SK-N-SH (cell line): ENCODE measurements around the gene KIRREL2. TPM values are rescaled to one million over a fixed set of nuclear protein-coding genes. Genes with fewer than 3 reads are reported as not detected.

ENCODE experiments used
- CTCF ChIA-PET: fragments of 300-600, 350-600 bp; formaldehyde crosslinking; extraction: SDS; loops from one replicate; lab custom pipeline; 2021; lab: Yijun Ruan, JAX
- POLR2A ChIA-PET: fragments of 350-600 bp; sonication (Branson Sonifier 250); formaldehyde crosslinking; extraction: SDS; loops from one replicate; lab custom pipeline; 2020; ENCODE audit warnings: antibody characterized with exemption, inconsistent platforms; lab: Yijun Ruan, JAX
- DNase-seq: peaks from one replicate; pipeline ENCODE4 v3.0.0; 2012
- H2AFZ ChIP-seq: fragments of 200-600 bp; sonication (generic); 2 replicates; pipeline ENCODE4 v1.8.1; 2016; ENCODE audit warnings: antibody characterized with exemption, mild to moderate bottlenecking, low read depth
- H3F3A ChIP-seq: fragments of 200-600 bp; sonication (generic); replicated peaks from 2 replicates; pipeline ENCODE3; 2016; ENCODE audit warnings: antibody characterized with exemption, mild to moderate bottlenecking; ENCODE audit not compliant: insufficient read depth
- H3K27ac ChIP-seq, 2 experiments: fragments of 200-500 bp in 1 of 2; fragments of 200-600 bp in 1 of 2; sonication (Bioruptor generic) in 1 of 2; sonication (generic), shearing (Covaris generic) in 1 of 2; 2 replicates each; pipeline versions ENCODE4 v1.5.1 to v1.6.1; 2014 to 2016; ENCODE audit warnings: low read depth in 2 of 2, inconsistent platforms in 1 of 2, low read length in 1 of 2, mild to moderate bottlenecking in 1 of 2, mixed read lengths in 1 of 2
- H3K27me3 ChIP-seq: fragments of 200-600 bp; sonication (generic), shearing (Covaris generic); 2 replicates; pipeline ENCODE4 v1.6.1; 2016; ENCODE audit warnings: mixed run types; ENCODE audit not compliant: insufficient read depth
- H3K36me3 ChIP-seq, 2 experiments: fragments of 200-500 bp in 1 of 2; fragments of 200-600 bp in 1 of 2; sonication (Bioruptor generic) in 1 of 2; sonication (generic) in 1 of 2; replicated peaks in 1 of 2; 2 replicates each; pipeline versions ENCODE3 to v1.5.1; 2014 to 2016; ENCODE audit warnings: low read length in 1 of 2, mild to moderate bottlenecking in 1 of 2; ENCODE audit not compliant: insufficient read depth in 2 of 2, control insufficient read depth in 1 of 2
- H3K4me1 ChIP-seq, 2 experiments: fragments of 200-500 bp in 1 of 2; fragments of 200-600 bp in 1 of 2; sonication (Bioruptor generic) in 1 of 2; sonication (generic), shearing (Covaris generic) in 1 of 2; 2 replicates each; pipeline versions ENCODE4 v1.5.1 to v1.6.1; 2014 to 2016; ENCODE audit warnings: low read depth in 1 of 2, low read length in 1 of 2, mixed run types in 1 of 2; ENCODE audit not compliant: insufficient read depth in 2 of 2, control insufficient read depth in 1 of 2
- H3K4me2 ChIP-seq: fragments of 200-600 bp; sonication (generic), shearing (Covaris generic); 2 replicates; pipeline ENCODE4 v1.6.1; 2017; ENCODE audit warnings: mixed run types
- H3K4me3 ChIP-seq, 2 experiments: fragments of 200-500 bp in 1 of 2; fragments of 200-600 bp in 1 of 2; sonication (Bioruptor generic) in 1 of 2; sonication (generic), shearing (Covaris generic) in 1 of 2; 2 replicates each; pipeline versions ENCODE4 v1.5.1 to v1.8.1; 2014 to 2016; ENCODE audit warnings: low read depth in 2 of 2, inconsistent platforms in 1 of 2, low read length in 1 of 2, mild to moderate bottlenecking in 1 of 2, mixed read lengths in 1 of 2, moderate library complexity in 1 of 2
- H3K79me2 ChIP-seq: fragments of 200-600 bp; sonication (generic); 2 replicates; pipeline ENCODE4 v1.8.1; 2017; ENCODE audit warnings: mild to moderate bottlenecking; ENCODE audit not compliant: insufficient read depth
- H3K9ac ChIP-seq: fragments of 200-600 bp; sonication (generic); 2 replicates; pipeline ENCODE4 v1.6.1; 2017; ENCODE audit warnings: mixed run types
- H3K9me2 ChIP-seq: fragments of 200-600 bp; sonication (generic); 2 replicates; pipeline ENCODE4 v1.6.1; 2017; ENCODE audit warnings: mixed run types
- H3K9me3 ChIP-seq: fragments of 200-600 bp; sonication (generic); 2 replicates; pipeline ENCODE4 v1.6.1; 2017; ENCODE audit warnings: mixed run types, mild to moderate bottlenecking, moderate library complexity
- H4K20me1 ChIP-seq: fragments of 200-600 bp; sonication (generic); 2 replicates; pipeline ENCODE4 v1.6.1; 2017; ENCODE audit warnings: mild to moderate bottlenecking, mixed run types; ENCODE audit not compliant: insufficient read depth
- EP300 ChIP-seq, 2 experiments: IDR thresholded peaks; 2 replicates each; pipeline versions ENCODE4 v1.4.0 to v1.6.1; 2012; ENCODE audit warnings: borderline replicate concordance in 1 of 2, low read depth in 1 of 2, low read length in 1 of 2
- FOXM1 ChIP-seq: IDR thresholded peaks from 2 replicates; pipeline ENCODE4 v1.4.0; 2012; ENCODE audit warnings: low read depth, mild to moderate bottlenecking
- IRF3 ChIP-seq: fragments of 150-350 bp; IDR thresholded peaks from 2 replicates; pipeline ENCODE4 v1.6.1; 2016; ENCODE audit warnings: mild to moderate bottlenecking, low read depth, low read length
- JUND ChIP-seq: IDR thresholded peaks from 2 replicates; pipeline ENCODE4 v1.4.0; 2012
- PBX3 ChIP-seq: IDR thresholded peaks from 2 replicates; pipeline ENCODE4; 2012
- RXRA ChIP-seq: IDR thresholded peaks from 2 replicates; pipeline ENCODE4 v1.4.0; 2012; ENCODE audit warnings: low read depth, mild to moderate bottlenecking, borderline replicate concordance
- TAF1 ChIP-seq: IDR thresholded peaks from 2 replicates; pipeline ENCODE4 v1.6.1; 2012; ENCODE audit warnings: low read depth, mild to moderate bottlenecking, low read length, moderate library complexity, borderline replicate concordance
- USF2 ChIP-seq: fragments of 150-350 bp; IDR thresholded peaks from 2 replicates; pipeline ENCODE4 v1.6.1; 2017; ENCODE audit warnings: antibody characterized with exemption, low read length, low read depth, borderline replicate concordance
- WGBS: methylation state at CpG from one replicate; pipeline ENCODE4 v1.1.6; 2017; ENCODE audit warnings: low lambda C conversion rate; 5-methylcytosine and 5-hydroxymethylcytosine counted together
- polyA plus RNA-seq, 3 experiments: library from polyadenylated mRNA; depleted of rRNA; stranded (reverse); fragments of >200 nt; gene quantifications; 2 replicates each; pipeline ENCODE4 v1.2.3, GENCODE V29; 2012

KIRREL2 gene
- polyA plus RNA-seq, 1 of the 3 experiments (the other 2 are of a cell fraction), result 0.21 TPM

GRCh38 chr19:35847911-35848310, 8.8 kb upstream of the KIRREL2 start:
- 59% methylated on average over 8 of the region's 8 CpGs for WGBS
- Histone ChIP-seq H3K4me2 (no peak overlapping the region), H3F3A (no peaks in the 10 kb centered on the region), H4K20me1 (no peaks in the 10 kb centered on the region), H3K9me2 (no peaks in the 10 kb centered on the region), H3K9ac (no peak overlapping the region), H3K27ac (no peak overlapping the region), H3K4me1 (peaks cover 0 to 8% of the 10 kb centered on the region in 2 experiments; a peak in 1 of 4 replicates), H3K4me3 (no peak overlapping the region)
- no peak for DNase-seq
- ChIA-PET CTCF (interaction anchor here (0.6 to 1.0 kb wide), 2 partner anchors 20 to 42 kb away, joined by 3 to 4 read pairs; no protein-coding TSS in a partner anchor), POLR2A (no interaction called here)
- TF ChIP-seq IRF3, result no peak
- TF ChIP-seq TAF1, result no peak
- TF ChIP-seq USF2, result no peak
- no peak for TF ChIP-seq FOXM1
- TF ChIP-seq RXRA, result no peak
- TF ChIP-seq, all 33 proteins: peak for 0
- H2AFZ ChIP-seq, result no peak overlapping the region
- H3K36me3 ChIP-seq, result no peaks in the 10 kb centered on the region
- H3K79me2 ChIP-seq, result no peaks in the 10 kb centered on the region
- no peaks in the 10 kb centered on the region for H3K9me3 ChIP-seq
- H3K27me3 ChIP-seq, result peaks cover 62% of the 10 kb centered on the region

- no peak for TF ChIP-seq PBX3
- TF ChIP-seq JUND, result no peak
- TF ChIP-seq EP300 (IDR thresholded peaks at IDR 0.05; ENCODE audit: borderline replicate concordance in 1 of 2, low read depth in 1 of 2, low read length in 1 of 2), result no peak
- H3K27ac ChIP-seq, result no peak overlapping the region
- ChIA-PET POLR2A (no interaction called here), CTCF (interaction anchor here (1.0 kb wide), 1 partner anchor 21 kb away, joined by 4 read pairs; no protein-coding TSS in a partner anchor)
- H3F3A ChIP-seq, result no peaks in the 10 kb centered on the region
- WGBS, result 61% methylated on average over 8 of the region's 8 CpGs
- peaks cover 58% of the 10 kb centered on the region for H3K27me3 ChIP-seq
- H3K4me3 ChIP-seq, result no peak overlapping the region
- H2AFZ ChIP-seq, result no peak overlapping the region
- no peaks in the 10 kb centered on the region for H3K79me2 ChIP-seq
- no peaks in the 10 kb centered on the region for H4K20me1 ChIP-seq
- no peak overlapping the region for H3K9ac ChIP-seq
- H3K36me3 ChIP-seq, result no peaks in the 10 kb centered on the region
- DNase-seq, result no peak
- no peak overlapping the region for H3K4me2 ChIP-seq
- no peaks in the 10 kb centered on the region for H3K9me2 ChIP-seq
- H3K9me3 ChIP-seq, result no peaks in the 10 kb centered on the region
- H3K4me1 ChIP-seq, result peaks cover 0 to 8% of the 10 kb centered on the region in 2 experiments; a peak in 1 of 4 replicates
Measured at GRCh38 chr19:35848486-35848885, 8.2 kb upstream of the KIRREL2 start.
